ENCODE data around the gene PRKN.

Gene PRKN

DNA sequence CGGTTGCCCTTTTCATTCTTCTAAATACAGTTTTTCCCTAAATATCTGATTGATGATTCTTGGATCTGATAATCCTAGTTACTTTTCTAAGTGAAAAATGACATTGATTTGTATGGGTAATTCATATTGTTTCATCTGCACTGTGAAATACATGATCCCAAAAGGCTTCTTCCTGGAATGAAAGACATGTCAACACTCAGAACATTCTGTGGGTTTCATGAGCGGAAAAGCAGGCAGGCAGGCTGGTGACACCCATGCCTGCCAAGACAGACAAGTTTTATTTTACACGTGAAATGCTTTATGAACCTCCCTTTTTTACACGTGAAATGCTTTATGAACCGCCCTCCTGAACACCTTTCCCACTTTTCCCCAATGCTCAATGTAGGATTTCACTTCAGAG is 105.0 kb downstream of the PRKN start:
- no peak for FAIRE-seq
- no peak for DNase-seq (ENCODE audit: insufficient read length, low spot score)

GRCh38 chr6:162621246-162621645 is 106.3 kb downstream of the PRKN start:
- FAIRE-seq (no peak), DNase-seq (ENCODE audit: insufficient read length, low spot score) (no peak)

GRCh38 chr6:162620073-162620472 is 107.5 kb downstream of the PRKN start:
- no peak for FAIRE-seq
- DNase-seq (ENCODE audit: insufficient read length, low spot score): no peak

- no peak for FAIRE-seq
Measured at GRCh38 chr6:162618448-162619002, 109.0 kb downstream of the PRKN start.

GRCh38 chr6:162615016-162615705 is 112.4 kb downstream of the PRKN start:
- FAIRE-seq (no peak), DNase-seq (ENCODE audit: insufficient read length, low spot score) (no peak)

More at GRCh38 chr6:162618448-162619002, 109.0 kb downstream of the PRKN start:
- no peak for DNase-seq (ENCODE audit: insufficient read length, low spot score)

DNA sequence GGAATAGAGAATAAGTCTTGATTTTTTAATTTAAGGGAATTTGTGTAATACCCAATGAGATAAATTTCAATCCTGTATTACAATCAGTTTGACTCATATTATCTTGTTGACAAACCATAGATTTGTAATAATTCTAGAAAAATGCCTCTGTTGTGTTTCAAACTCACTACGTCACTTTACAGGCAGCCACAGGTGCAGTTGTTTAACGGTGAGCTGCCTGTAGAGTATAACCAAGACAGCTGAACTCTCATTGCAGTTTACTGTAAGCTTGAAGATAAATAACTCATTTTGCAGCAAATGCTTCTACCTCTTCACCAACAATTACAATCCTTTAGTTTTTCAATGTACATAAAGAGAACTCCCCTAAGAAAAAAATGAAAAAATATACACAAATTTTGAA is 114.3 kb downstream of the PRKN start:
- no peak for DNase-seq (ENCODE audit: insufficient read length, low spot score)
- FAIRE-seq: no peak

DNA sequence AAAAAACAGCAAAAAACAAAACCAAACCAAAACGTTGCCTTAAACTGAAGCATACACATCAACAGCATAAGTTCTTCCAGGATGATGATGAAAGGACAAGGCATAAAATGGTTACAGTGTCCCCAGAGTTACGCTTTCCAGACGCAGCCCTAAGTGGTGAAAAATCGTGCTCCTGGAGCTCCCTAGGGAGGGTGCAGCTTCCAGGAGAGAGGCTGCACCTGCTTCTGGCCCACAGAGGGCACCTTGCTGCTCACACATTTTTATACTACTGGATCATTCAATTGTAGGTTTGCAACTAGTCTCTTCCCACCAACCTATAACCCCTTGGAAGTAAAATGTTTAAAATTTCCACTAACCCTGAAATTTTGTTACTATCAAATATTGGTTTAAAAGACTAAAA is 115.0 kb downstream of the PRKN start:
- DNase-seq (ENCODE audit: insufficient read length, low spot score) (no peak), FAIRE-seq (no peak)

GRCh38 chr6:162610351-162610750 is 117.2 kb downstream of the PRKN start:
- no peak for FAIRE-seq
- no peak for DNase-seq (ENCODE audit: insufficient read length, low spot score)

DNA sequence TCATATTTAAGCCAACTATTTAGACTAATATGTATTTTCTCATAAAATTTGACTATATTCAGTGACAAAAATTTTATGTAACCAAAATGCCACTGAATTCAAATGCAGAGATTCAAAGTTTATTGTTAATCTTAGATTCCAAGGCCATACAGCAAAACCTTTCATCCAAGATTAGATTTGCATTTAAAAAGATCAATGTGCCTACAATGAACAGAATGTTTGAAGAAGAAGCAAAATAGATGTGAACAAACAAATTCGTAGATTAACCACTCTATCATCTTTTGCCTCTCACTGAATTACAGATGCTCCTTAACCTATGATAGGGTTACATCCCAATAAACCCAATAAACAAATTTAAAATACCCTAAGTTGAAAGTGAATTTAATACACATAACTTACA is 121.7 kb downstream of the PRKN start:
- DNase-seq (ENCODE audit: insufficient read length, low spot score): no peak
- no peak for FAIRE-seq

DNA sequence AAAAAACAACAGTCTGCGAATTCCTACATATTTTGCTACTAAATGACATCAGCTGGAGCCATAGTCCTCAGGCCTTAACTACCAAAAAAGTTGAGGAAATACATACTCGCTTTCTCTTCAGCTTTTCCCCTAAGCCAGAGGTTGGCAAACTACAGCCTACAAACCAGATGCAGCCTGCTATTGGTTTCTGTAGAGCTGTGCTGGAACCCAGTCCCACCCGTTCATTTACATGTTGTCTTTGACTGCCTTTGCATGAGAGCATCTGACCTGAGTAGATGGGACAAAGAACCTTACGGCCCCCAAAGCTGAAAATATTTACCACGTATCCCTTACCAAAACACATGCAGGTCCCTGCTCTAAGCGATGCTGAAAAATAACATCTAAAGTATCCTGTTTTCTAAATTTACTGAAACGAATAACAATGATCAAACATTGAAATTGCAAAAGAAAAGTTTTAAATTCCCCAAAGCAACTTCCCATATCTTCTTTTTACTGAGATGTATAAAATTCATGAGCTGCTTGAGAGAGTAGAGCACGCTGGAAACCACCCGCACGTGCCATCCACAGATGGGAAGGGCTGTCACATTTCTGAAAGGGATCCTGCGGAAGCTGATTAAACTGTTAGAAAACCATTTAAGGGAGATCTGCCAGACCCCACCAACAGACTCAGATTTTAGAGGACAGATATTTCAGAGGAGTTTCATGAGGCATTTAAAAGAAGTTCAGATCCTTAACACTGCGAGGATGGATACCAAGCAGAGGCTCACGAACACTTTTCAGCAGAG is 124.1 kb downstream of the PRKN start:
- DNase-seq (ENCODE audit: insufficient read length, low spot score) (no peak), FAIRE-seq (no peak)

DNA sequence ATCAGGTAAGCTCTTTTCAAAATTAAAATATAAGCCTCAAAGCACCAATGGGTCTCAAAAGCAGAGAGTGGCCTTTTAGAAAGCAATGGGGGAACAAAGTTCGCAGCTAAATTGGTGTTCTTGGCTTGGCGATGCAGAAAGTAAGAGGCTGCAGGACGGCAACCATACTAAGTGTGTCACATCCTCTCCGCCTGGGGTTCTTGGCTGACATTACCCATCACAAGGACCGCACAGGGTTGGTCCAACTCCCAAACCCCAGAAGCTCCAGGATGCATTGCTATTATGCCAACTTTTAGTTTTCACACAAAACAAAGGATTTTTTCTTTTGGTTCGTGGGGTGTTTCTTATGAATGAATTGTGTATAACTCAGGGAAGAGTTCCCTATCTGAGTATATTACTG is 124.8 kb downstream of the PRKN start:
- DNase-seq (ENCODE audit: insufficient read length, low spot score): no peak

DNA sequence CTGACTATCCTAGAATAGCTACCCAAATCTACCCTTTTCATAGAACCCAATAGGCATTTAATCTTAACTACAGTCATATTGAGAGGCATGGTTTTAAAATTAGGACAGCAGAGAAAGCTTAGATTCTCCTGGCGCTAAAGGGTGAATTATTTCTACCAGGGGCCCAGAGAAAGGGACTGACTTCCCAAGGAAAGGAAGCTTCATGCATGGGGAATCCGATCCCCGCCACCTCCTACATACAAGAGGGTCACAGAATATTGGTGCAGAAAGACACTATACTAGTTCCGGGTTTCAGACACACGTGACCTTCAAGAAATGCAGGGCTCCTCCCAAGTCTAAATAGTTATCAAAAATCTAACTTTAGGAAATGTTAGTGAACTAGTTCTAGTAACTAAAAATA is 130.9 kb downstream of the PRKN start:
- DNase-seq (ENCODE audit: insufficient read length, low spot score): no peak
- FAIRE-seq: no peak

More for the DNA sequence above, 124.8 kb downstream of the PRKN start:
- FAIRE-seq: no peak

DNA sequence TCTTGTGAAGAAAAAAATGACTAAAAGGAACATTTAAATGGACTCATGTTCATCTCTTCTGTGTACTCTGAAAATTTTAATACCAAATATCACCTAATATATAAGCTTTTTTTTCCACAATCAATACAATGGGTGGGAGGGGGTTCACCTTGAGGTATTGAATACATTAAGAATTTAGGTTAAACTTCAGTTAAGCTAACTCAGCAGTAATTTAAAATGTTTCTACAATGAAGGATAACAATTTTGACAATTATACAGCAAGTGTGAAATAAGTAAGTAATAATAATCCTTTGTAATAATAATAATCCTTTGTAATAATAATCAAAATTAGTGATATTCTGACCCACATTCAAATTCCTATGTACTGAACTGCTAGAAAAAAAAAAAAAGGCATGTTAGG is 136.0 kb downstream of the PRKN start:
- FAIRE-seq: no peak

DNA sequence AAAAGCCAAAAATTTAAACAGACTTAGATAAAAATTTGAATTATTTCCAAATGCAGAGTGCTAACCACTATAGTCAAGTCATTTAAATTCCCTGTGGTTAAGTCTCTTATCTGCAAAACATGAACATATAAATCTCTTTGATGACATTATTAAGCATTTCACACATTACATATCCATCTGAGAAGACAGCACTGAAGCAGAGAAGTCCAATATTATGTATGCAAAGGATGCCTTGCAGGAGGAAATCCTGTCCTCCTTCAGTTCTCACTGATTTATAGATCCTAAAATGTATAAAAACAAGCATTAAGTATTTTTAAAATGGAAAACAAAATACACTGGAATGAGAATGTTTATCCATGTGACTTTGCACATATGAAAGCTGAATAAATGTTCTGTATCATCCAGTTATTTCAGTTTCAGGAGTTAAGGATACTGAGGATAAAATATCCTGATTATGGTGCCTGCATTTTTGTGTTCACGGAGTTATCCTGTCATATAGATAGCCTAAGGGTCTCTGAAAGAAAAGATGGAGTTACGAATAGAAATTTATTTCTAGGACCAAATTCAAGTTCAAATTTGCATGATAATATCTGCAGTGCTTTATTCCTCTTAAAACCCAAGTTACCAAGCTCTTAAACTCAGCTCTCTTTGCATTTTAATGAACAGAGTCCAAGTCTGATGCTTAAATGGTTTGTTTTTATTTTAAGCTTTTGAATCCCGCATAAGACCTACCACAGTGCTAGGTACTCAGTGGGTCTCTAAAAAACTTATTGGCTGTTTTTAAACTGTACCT is 145.4 kb downstream of the PRKN start:
- FAIRE-seq (no peak), DNase-seq (ENCODE audit: insufficient read length, low spot score) (no peak)

More for the DNA sequence above, 136.0 kb downstream of the PRKN start:
- DNase-seq (ENCODE audit: insufficient read length, low spot score): no peak

DNA sequence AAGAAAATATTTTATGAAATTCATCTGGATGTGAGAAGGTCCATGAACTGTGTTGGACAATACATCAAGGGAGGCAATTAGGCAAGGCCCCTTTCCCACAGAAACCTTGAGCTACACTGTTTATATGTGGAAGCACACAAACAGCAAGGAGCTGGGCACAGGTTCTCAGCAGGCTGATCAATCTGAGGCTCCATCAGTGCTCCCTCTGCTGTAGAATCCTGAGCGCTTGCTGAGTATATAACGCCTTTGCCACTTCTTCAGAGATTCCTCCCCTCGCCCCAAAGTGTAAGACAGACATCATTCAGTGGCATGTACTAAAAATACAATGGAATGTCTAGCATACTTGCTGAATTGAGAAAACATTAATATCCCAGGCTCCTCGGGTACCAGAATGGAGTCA is 146.9 kb downstream of the PRKN start:
- FAIRE-seq (no peak), DNase-seq (ENCODE audit: insufficient read length, low spot score) (no peak)

- DNase-seq (ENCODE audit: insufficient read length, low spot score) (no peak), FAIRE-seq (no peak)
Measured at GRCh38 chr6:162576016-162576415, 151.6 kb downstream of the PRKN start.

DNA sequence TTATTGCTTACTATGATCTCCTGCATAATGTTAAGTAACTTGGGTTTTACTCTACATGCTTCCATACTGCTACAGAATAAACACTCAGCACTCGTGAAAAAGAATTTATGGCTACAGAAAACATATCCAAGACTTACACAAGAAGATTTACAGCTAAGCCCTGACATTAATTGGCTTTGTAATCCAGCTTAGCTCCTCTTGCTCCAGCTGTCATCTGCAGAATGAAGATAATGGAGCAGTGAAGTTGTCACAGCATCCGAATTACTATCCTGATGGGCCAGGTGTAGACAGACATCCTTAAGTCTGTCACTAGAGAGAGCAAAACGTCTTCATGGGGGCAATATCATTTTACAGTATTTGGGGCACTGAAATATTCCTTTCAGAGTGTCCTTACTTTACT is 155.3 kb downstream of the PRKN start:
- DNase-seq (ENCODE audit: insufficient read length, low spot score) (no peak), FAIRE-seq (no peak)

- no peak for DNase-seq (ENCODE audit: insufficient read length, low spot score)
- FAIRE-seq: no peak
Measured at GRCh38 chr6:162568266-162568665, 159.3 kb downstream of the PRKN start.

- FAIRE-seq: no peak
- DNase-seq (ENCODE audit: insufficient read length, low spot score): no peak
Measured at GRCh38 chr6:162562041-162562440, 165.5 kb downstream of the PRKN start.

DNA sequence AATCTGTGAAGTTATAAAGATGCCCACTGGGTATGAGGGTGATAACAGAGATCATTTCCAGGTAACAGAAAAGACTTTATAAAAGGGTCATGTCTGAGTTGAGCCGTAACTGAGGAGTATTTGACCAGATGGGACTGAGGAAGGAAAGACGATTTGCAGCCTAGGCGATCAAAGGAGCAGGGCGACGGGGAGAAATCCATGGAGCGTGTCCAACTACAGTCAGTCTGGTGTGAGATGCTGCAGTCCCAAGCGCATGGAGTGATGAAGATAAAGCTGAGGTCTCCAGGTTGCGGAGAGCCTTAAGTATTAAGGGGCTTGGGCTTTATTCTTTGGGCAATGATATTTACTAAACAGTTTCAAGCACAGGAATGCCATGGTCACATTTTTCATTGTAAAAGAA is 166.7 kb downstream of the PRKN start:
- DNase-seq (ENCODE audit: insufficient read length, low spot score): no peak
- no peak for FAIRE-seq

DNA sequence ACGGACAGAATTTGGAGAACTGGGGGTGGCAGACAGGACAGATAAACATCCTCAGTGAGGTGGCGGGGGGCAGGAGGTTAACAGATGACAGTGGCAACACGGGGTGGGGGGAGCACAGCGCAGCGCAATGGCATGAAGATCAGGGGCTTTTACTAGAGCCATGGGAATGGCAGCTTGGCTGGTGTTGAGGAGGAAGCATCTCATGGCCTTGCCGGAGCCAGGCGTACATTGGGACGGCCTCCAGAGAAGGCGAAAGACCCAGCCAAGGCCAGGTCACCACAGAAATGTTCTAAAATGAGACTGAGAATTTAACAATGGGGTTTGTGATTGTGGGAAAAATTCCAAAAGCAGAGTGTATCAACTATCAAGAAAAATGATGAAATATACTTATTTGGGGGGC is 173.0 kb downstream of the PRKN start:
- DNase-seq (ENCODE audit: insufficient read length, low spot score) (no peak), FAIRE-seq (no peak)
